ENCODE measurements around the gene PRSS58.
A peak's percentile ranks its signal among the peaks of the same experiment; 100 is the strongest.

The PRSS58 gene

DNA sequence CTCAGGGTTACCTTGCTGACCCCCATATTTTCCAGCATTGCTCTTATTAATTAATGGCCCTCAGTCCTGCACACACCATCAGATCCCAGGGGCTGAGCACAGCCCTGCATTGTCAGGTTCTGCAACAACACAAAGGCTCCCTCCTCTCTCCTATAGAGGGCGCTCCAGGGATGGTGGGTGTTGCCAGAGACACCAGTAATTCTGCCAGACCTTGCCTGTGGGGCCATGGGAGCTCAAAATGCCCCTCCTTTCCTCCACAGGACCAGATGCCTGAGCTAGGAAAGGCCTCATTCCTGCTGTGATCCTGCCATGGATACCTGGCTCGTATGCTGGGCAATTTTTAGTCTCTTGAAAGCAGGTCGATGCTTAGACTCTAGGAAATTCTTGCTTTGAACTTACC is 42.8 kb upstream of the PRSS58 start:
- TF ChIP-seq MYC (IDR thresholded peaks at IDR 0.05; ENCODE audit: low read depth, low read length) (no peak), CTCF (IDR thresholded peaks at IDR 0.05; ENCODE audit: low read depth, low read length) (peak; percentile 82)
- TF ChIP-seq, protein P1, sequence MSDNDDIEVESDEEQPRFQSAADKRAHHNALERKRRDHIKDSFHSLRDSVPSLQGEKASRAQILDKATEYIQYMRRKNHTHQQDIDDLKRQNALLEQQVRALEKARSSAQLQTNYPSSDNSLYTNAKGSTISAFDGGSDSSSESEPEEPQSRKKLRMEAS (IDR thresholded peaks at IDR 0.05; ENCODE audit: low read depth, low read length) = no peak
- no peak overlapping the region for H3K4me3 ChIP-seq (ENCODE audit: low read depth, low read length)
- peak; percentile 68 for DNase-seq (ENCODE audit: low read depth)

DNA sequence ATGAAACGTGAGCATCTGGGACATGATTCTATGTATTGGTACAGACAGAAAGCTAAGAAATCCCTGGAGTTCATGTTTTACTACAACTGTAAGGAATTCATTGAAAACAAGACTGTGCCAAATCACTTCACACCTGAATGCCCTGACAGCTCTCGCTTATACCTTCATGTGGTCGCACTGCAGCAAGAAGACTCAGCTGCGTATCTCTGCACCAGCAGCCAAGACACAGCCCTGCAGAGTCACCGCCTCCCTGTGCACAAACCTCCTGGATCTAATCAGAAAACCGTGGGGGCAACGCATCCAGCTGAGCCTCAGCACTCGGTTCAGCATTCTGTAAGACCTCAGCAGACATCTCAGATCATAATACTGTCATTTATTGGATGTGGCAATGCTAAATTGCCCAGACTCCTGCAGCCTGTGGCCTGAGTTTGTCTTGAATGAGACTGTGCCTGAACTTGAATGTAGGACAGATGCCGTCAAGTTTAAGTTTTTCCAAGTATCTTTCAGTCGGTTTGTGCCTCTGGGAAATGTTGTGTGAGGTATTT is 41.5 kb upstream of the PRSS58 start:
- no peak overlapping the region for H3K4me3 ChIP-seq (ENCODE audit: low read depth, low read length)
- TF ChIP-seq MYC (IDR thresholded peaks at IDR 0.05; ENCODE audit: low read depth, low read length) = no peak
- TF ChIP-seq POLR2A (IDR thresholded peaks at IDR 0.05; ENCODE audit: extremely low read depth, insufficient read length) = no peak
- TF ChIP-seq CTCF (IDR thresholded peaks at IDR 0.05; ENCODE audit: low read depth, low read length) = no peak
- TF ChIP-seq, protein P1 (IDR thresholded peaks at IDR 0.05; ENCODE audit: low read depth, low read length) = no peak

DNA sequence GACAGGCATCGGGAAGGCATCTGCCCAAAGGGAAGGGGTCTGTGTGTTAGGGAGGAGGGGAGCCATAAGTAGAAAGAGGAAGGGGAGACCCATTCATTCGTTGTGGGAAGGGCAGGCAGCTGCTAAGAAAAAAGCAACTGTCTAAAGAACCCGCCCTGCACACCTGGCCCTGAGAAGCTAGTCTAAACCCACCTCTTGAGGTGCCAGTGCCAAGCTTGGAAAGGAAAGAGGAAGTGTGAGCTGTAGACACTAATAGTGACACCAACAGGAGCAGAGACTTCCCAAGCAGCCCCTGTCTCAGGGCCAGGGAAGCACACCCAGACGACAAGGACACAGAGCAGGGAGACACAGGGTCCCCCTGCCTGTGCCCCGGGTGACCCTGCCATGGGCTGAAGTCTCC is 40.8 kb upstream of the PRSS58 start:
- no peak overlapping the region for H3K4me3 ChIP-seq (ENCODE audit: low read depth, low read length)
- TF ChIP-seq, protein P1 (IDR thresholded peaks at IDR 0.05; ENCODE audit: low read depth, low read length) = no peak
- no peak for TF ChIP-seq CTCF (IDR thresholded peaks at IDR 0.05; ENCODE audit: low read depth, low read length)
- peak; percentile 18 for DNase-seq (ENCODE audit: low read depth)

More for the DNA sequence above, 41.5 kb upstream of the PRSS58 start:
- no peak for DNase-seq (ENCODE audit: low read depth)

DNA sequence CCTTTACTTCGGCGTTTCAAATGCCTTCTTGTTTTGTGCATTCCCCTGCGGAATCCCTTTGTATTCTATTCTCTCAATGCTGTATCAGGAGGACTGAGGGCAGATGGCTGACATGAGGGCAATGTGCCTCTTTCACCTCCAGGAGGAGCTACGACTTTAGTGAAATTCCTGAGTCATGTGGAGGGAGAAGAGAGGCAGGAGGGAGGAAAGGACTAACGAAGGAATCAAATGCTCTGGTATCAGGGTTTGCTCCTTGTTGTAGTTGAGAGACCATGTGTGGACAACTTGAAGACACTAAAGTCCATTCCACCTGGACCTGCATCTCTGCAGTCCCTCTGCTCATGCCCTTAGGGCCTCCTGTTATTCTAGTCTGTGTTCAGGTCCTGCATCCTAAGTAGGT is 40.2 kb upstream of the PRSS58 start:
- no peak overlapping the region for H3K4me3 ChIP-seq (ENCODE audit: low read depth, low read length)
- peak; percentile 43 for DNase-seq (ENCODE audit: low read depth)
- TF ChIP-seq MYC (IDR thresholded peaks at IDR 0.05; ENCODE audit: low read depth, low read length) = no peak; the same call in 1 of the 2 replicates
- TF ChIP-seq, protein P1 (IDR thresholded peaks at IDR 0.05; ENCODE audit: low read depth, low read length) = peak; percentile 59; the same call in 1 of the 2 replicates
- peak; percentile 49 for TF ChIP-seq CTCF (IDR thresholded peaks at IDR 0.05; ENCODE audit: low read depth, low read length)

DNA sequence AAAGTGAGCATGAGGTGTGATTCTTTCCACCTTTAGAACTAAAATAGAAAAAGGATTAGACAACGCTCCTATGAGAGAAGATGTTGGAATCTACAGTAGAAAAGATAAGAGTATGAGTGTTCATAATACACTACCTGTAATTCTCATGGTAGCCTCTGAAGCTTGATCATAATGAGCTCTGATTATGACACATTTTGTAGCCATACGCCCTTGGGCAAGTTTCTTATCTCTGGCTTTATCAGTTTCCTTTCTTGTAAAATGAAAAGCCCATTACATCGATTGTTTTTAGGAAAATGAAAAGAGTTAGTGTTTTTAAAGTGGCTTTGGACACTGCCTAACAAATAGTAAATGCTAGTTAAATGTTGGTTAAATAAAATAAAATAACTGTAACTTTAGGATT is 22.4 kb upstream of the PRSS58 start:
- no peak for DNase-seq (ENCODE audit: low read depth)
- no peak overlapping the region for H3K4me3 ChIP-seq (ENCODE audit: low read depth, low read length)
- TF ChIP-seq MYC (IDR thresholded peaks at IDR 0.05; ENCODE audit: low read depth, low read length) = no peak
- no peak for TF ChIP-seq CTCF (IDR thresholded peaks at IDR 0.05; ENCODE audit: low read depth, low read length)
- TF ChIP-seq POLR2A (IDR thresholded peaks at IDR 0.05; ENCODE audit: extremely low read depth, insufficient read length) = no peak
- TF ChIP-seq, protein P1 (IDR thresholded peaks at IDR 0.05; ENCODE audit: low read depth, low read length) = no peak

GRCh38 chr7:142279601-142280000 is 21.7 kb upstream of the PRSS58 start:
- H3K4me3 ChIP-seq (ENCODE audit: low read depth, low read length) = no peak overlapping the region
- DNase-seq (ENCODE audit: low read depth) = no peak
- TF ChIP-seq MYC (IDR thresholded peaks at IDR 0.05; ENCODE audit: low read depth, low read length) (no peak), POLR2A (IDR thresholded peaks at IDR 0.05; ENCODE audit: extremely low read depth, insufficient read length) (no peak), CTCF (IDR thresholded peaks at IDR 0.05; ENCODE audit: low read depth, low read length) (no peak)
- TF ChIP-seq, protein P1 (IDR thresholded peaks at IDR 0.05; ENCODE audit: low read depth, low read length) = no peak

All from NB4 (cell line).